Sigmoid colon (tissue), 7 donors: ENCODE measurements around the gene TENM4. TPM values are rescaled to one million over a fixed set of nuclear protein-coding genes. Genes with fewer than 3 reads are reported as not detected.

ENCODE experiments used
- DNase-seq: peaks from one replicate; pipeline ENCODE4 v3.0.0-alpha.2; 2019
- H3K27ac ChIP-seq, 4 donors: fragments of 200-600 bp; sonication (generic); one replicate each; pipeline ENCODE4 v1.5.1; 2016 to 2019; ENCODE audit warnings: mild to moderate bottlenecking in 1 of 4
- H3K27me3 ChIP-seq, 3 donors: fragments of 200-600 bp; sonication (generic); one replicate each; pipeline ENCODE4 v1.5.1; 2019; ENCODE audit warnings: mild to moderate bottlenecking in 1 of 3
- H3K36me3 ChIP-seq, 4 donors: fragments of 200-600 bp; sonication (generic); one replicate each; pipeline ENCODE4 v1.5.1; 2016 to 2019
- H3K4me1 ChIP-seq, 4 donors: fragments of 200-600 bp; sonication (generic); one replicate each; pipeline ENCODE4 v1.5.1; 2017 to 2019
- H3K4me3 ChIP-seq, 4 donors: fragments of 200-600 bp; sonication (generic); one replicate each; pipeline ENCODE4 v1.5.1; 2017 to 2019; ENCODE audit warnings: mild to moderate bottlenecking in 2 of 4, moderate library complexity in 1 of 4
- H3K9me3 ChIP-seq, 4 donors: fragments of 200-600 bp in 3 of 4; sonication (generic) in 3 of 4; one replicate each; pipeline versions ENCODE4 v1.5.1 to v1.6.1; 2013 to 2019
- CTCF ChIP-seq, 4 experiments: fragments of 450-650 bp in 3 of 4; fragments of 200-600 bp in 1 of 4; IDR thresholded peaks; one replicate each; pipeline ENCODE4 v1.5.1; 2016 to 2019; ENCODE audit warnings: antibody characterized with exemption in 4 of 4, mild to moderate bottlenecking in 3 of 4, moderate library complexity in 2 of 4
- EP300 ChIP-seq, 4 donors: sonication (generic); formaldehyde crosslinking; IDR thresholded peaks; one replicate each; pipeline ENCODE4 v1.6.1; 2017; ENCODE audit warnings: antibody characterized with exemption in 4 of 4
- POLR2A ChIP-seq, 2 donors: fragments of 450-650 bp; IDR thresholded peaks; one replicate each; pipeline ENCODE4 v1.6.1; 2016; ENCODE audit warnings: antibody characterized with exemption in 2 of 2, mild to moderate bottlenecking in 2 of 2, moderate library complexity in 2 of 2
- POLR2AphosphoS5 ChIP-seq, 4 donors: sonication (generic); formaldehyde crosslinking; IDR thresholded peaks; one replicate each; pipeline ENCODE4 v1.6.1; 2017; ENCODE audit warnings: antibody characterized with exemption in 4 of 4
- WGBS, 2 donors: extraction: QIAGEN DNeasy Blood & Tissue Kit; methylation state at CpG; one replicate each; pipeline ENCODE4 v1.1.7; 2013; 5-methylcytosine and 5-hydroxymethylcytosine counted together
- intact Hi-C: fragments of 100-400 bp; cut with DNase I; formaldehyde crosslinking; loops from one replicate; pipeline ENCODE4 v1.15.1; 2023
- polyA plus RNA-seq, 3 donors: library from polyadenylated mRNA; stranded (reverse); fragments of 200-250 nt; gene quantifications; one replicate each; pipeline ENCODE4 v1.2.3, GENCODE V29; 2013
- total RNA-seq, 4 donors: library from RNA; depleted of rRNA; stranded (reverse); fragments of >200 nt; gene quantifications; one replicate each; pipeline ENCODE4 v1.1.0, GENCODE V29; 2016
- donor health status: healthy with polysubstance abuse.
- donor health status: Bipolar disorder and iron deficiency.
- donor health status: healthy.

The TENM4 gene
- total and polyA plus RNA-seq, 7 donors: 0.23 to 14.6 (median 1.9) TPM; not detected in 1

- no peak for DNase-seq
- intact Hi-C loops: no loop called here
Measured at GRCh38 chr11:78711735-78712134, 729.1 kb downstream of the TENM4 start.

DNA sequence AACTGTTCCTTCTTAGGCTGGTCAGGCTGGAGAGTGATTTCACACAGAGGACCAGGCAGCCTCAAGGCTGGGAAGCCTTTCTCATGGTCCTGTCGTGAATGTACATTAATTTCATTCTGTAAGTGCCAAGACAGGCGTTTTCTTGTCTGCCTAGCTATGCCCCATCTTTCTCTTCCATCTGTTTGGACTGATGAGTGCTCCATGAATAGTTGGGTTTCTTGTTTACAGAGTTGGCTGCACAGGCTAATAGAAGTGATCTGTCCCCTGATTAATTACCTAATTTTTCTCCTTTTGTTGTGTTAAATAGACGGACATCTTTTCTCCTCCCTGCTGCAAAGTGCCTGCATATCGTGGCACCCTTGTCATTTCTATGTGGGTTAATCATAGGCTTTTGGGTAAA is 730.4 kb downstream of the TENM4 start:
- DNase-seq: no peak
- no peaks in the 10 kb centered on the region for H3K36me3 ChIP-seq
- H3K27me3 ChIP-seq: no peaks in the 10 kb centered on the region
- H3K4me1 ChIP-seq: no peaks in the 10 kb centered on the region
- no peak overlapping the region for H3K27ac ChIP-seq
- WGBS, 2 donors: 85 to 86% methylated on average over 4 of the region's 4 CpGs
- no peaks in the 10 kb centered on the region for H3K9me3 ChIP-seq
- no peak for TF ChIP-seq EP300 (IDR thresholded peaks at IDR 0.05)
- TF ChIP-seq POLR2A (IDR thresholded peaks at IDR 0.05): no peak
- no peak for TF ChIP-seq CTCF (IDR thresholded peaks at IDR 0.05)
- no peak for TF ChIP-seq POLR2AphosphoS5 (IDR thresholded peaks at IDR 0.05)
- H3K4me3 ChIP-seq: no peak overlapping the region
- intact Hi-C loops: no loop called here

More at GRCh38 chr11:78711735-78712134, 729.1 kb downstream of the TENM4 start:
- H3K27ac ChIP-seq: no peak overlapping the region
- no peaks in the 10 kb centered on the region for H3K4me1 ChIP-seq
- TF ChIP-seq POLR2A (IDR thresholded peaks at IDR 0.05) (no peak), EP300 (IDR thresholded peaks at IDR 0.05) (no peak), CTCF (IDR thresholded peaks at IDR 0.05) (no peak), POLR2AphosphoS5 (IDR thresholded peaks at IDR 0.05) (no peak)
- H3K36me3 ChIP-seq: no peaks in the 10 kb centered on the region
- H3K4me3 ChIP-seq: no peak overlapping the region
- no peaks in the 10 kb centered on the region for H3K27me3 ChIP-seq
- 92 to 93% methylated on average over 3 of the region's 3 CpGs for WGBS, 2 donors
- no peaks in the 10 kb centered on the region for H3K9me3 ChIP-seq

- WGBS, 2 donors: 93% methylated on average over 6 of the region's 6 CpGs
- TF ChIP-seq POLR2AphosphoS5 (IDR thresholded peaks at IDR 0.05): no peak
- TF ChIP-seq CTCF (IDR thresholded peaks at IDR 0.05): no peak
- TF ChIP-seq POLR2A (IDR thresholded peaks at IDR 0.05): no peak
- no peak for TF ChIP-seq EP300 (IDR thresholded peaks at IDR 0.05)
- no peak for DNase-seq
- no peaks in the 10 kb centered on the region for H3K9me3 ChIP-seq
- H3K27me3 ChIP-seq: no peaks in the 10 kb centered on the region
- no peaks in the 10 kb centered on the region for H3K4me1 ChIP-seq
- H3K36me3 ChIP-seq: no peaks in the 10 kb centered on the region
- H3K27ac ChIP-seq: no peak overlapping the region
- H3K4me3 ChIP-seq: no peak overlapping the region
- intact Hi-C loops: no loop called here
Measured at GRCh38 chr11:78708388-78708787, 732.4 kb downstream of the TENM4 start.

DNA sequence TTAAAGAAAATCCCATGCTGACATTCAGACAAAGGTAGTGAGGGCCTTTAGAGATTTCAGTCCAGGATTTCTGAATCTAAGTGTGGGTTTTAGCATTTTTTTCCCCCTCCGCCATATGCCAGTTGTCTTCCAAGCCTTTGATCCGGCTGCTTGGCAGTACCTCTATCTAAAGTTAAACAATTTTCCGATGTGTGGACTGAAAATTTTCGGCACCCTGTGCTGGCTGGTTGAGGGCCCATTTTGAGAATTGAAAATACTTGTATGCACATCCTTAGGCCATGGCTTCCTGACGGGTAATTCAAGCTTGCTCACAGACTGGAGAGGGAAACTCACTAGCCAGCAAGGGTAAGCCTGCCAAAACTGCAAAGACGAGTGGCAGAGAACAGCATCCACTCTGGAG is 734.3 kb downstream of the TENM4 start:
- TF ChIP-seq POLR2A (IDR thresholded peaks at IDR 0.05) (no peak), EP300 (IDR thresholded peaks at IDR 0.05) (no peak), CTCF (IDR thresholded peaks at IDR 0.05) (no peak)
- WGBS, 2 donors: 91 to 93% methylated on average over 6 of the region's 6 CpGs
- no peak for DNase-seq

DNA sequence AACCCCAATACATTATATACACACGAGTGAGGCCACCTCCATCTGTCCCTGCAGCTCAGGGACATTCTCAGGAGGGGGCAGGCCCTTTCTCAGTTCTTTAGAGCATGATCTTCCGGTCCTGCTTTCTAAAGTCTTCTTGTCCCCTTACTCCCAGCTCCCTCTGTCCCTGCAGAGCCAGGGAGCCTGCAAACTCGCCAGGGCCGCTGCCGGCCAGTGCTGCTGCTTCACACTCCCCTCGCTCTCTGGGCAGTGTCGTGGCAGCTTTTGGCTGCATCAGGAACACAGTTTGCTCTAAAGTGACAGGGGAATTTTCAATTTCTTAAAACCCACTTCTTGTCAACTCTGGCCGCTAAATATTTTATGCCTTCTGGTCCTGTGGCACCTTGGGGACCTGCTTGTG is 736.0 kb downstream of the TENM4 start:
- Histone ChIP-seq H3K4me3 (no peak overlapping the region), H3K27ac (no peak overlapping the region), H3K36me3 (no peaks in the 10 kb centered on the region), H3K9me3 (no peaks in the 10 kb centered on the region), H3K27me3 (no peaks in the 10 kb centered on the region), H3K4me1 (no peaks in the 10 kb centered on the region)
- intact Hi-C loops: no loop called here
- no peak for TF ChIP-seq CTCF (IDR thresholded peaks at IDR 0.05)
- no peak for TF ChIP-seq EP300 (IDR thresholded peaks at IDR 0.05)
- TF ChIP-seq POLR2A (IDR thresholded peaks at IDR 0.05): no peak
- no peak for TF ChIP-seq POLR2AphosphoS5 (IDR thresholded peaks at IDR 0.05)
- DNase-seq: no peak
- WGBS, 2 donors: 87 to 88% methylated on average over 8 of the region's 8 CpGs

More for the DNA sequence above, 734.3 kb downstream of the TENM4 start:
- intact Hi-C loops: no loop called here
- H3K27ac ChIP-seq: no peak overlapping the region
- H3K9me3 ChIP-seq: no peaks in the 10 kb centered on the region
- no peaks in the 10 kb centered on the region for H3K27me3 ChIP-seq
- H3K4me3 ChIP-seq: no peak overlapping the region
- H3K36me3 ChIP-seq: no peaks in the 10 kb centered on the region
- H3K4me1 ChIP-seq: no peaks in the 10 kb centered on the region
